A673 (cell line): Measurements from ENCODE around the gene AFM. TPM values are rescaled to one million over a fixed set of nuclear protein-coding genes. Genes with fewer than 3 reads are reported as not detected.

Experiments used
- BruUV-seq: library from RNA; stranded (reverse); fragments of 400-500 nt; replicated peaks from 2 replicates; lab custom pipeline; 2021; lab: Mats Ljungman, UMichigan
- CTCF ChIA-PET: fragments of 300-600 bp; sonication (Branson Sonifier 250); formaldehyde crosslinking; loops from one replicate; lab custom pipeline; 2022; ENCODE audit warnings: antibody characterized with exemption; lab: Charles Lee
- POLR2A ChIA-PET: fragments of 300-600 bp; sonication (Branson Sonifier 250); formaldehyde crosslinking; loops from one replicate; lab custom pipeline; 2022; ENCODE audit warnings: antibody characterized with exemption; ENCODE audit not compliant: low non-redundant PET; lab: Charles Lee
- DNase-seq: peaks from one replicate; pipeline ENCODE4 v3.0.0-alpha.2; 2015; ENCODE audit warnings: low spot score
- H3K27ac ChIP-seq: fragments of 200-600 bp; sonication (generic); 2 replicates; pipeline ENCODE4 v1.5.1; 2016; ENCODE audit warnings: mixed run types, low read depth, mild to moderate bottlenecking, mixed read lengths, antibody characterized with exemption, low read length; ENCODE audit not compliant: poor library complexity, severe bottlenecking
- H3K27me3 ChIP-seq: fragments of 200-600 bp; sonication (generic); replicated peaks from 2 replicates; pipeline ENCODE4 v1.6.1; 2017; ENCODE audit warnings: mixed run types, low read depth, mild to moderate bottlenecking, mixed read lengths, antibody characterized with exemption, low read length; ENCODE audit not compliant: insufficient read depth, poor library complexity
- H3K36me3 ChIP-seq: fragments of 200-600 bp; sonication (generic); 2 replicates; pipeline ENCODE4 v1.6.1; 2016; ENCODE audit warnings: mixed run types, mild to moderate bottlenecking, mixed read lengths, antibody characterized with exemption, low read length; ENCODE audit not compliant: insufficient read depth, poor library complexity, severe bottlenecking
- H3K4me1 ChIP-seq: fragments of 200-600 bp; sonication (generic); 2 replicates; pipeline ENCODE4 v1.6.1; 2017; ENCODE audit warnings: mixed run types, mild to moderate bottlenecking, mixed read lengths, antibody characterized with exemption, low read length; ENCODE audit not compliant: insufficient read depth, poor library complexity, severe bottlenecking
- H3K4me3 ChIP-seq: fragments of 200-600 bp; sonication (generic); 2 replicates; pipeline ENCODE4 v1.5.1; 2016; ENCODE audit warnings: low read depth, mixed run types, mild to moderate bottlenecking, mixed read lengths, low read length; ENCODE audit not compliant: poor library complexity, severe bottlenecking
- H3K9me3 ChIP-seq: fragments of 200-600 bp; sonication (generic); 2 replicates; pipeline ENCODE4 v1.6.1; 2016; ENCODE audit warnings: mixed run types, low read depth, mild to moderate bottlenecking, mixed read lengths, antibody characterized with exemption, low read length; ENCODE audit not compliant: poor library complexity, severe bottlenecking
- EZH2 ChIP-seq: fragments of 200-600 bp; sonication (generic); IDR thresholded peaks from 2 replicates; pipeline ENCODE4 v1.6.1; 2017; ENCODE audit warnings: borderline replicate concordance, low read depth, mild to moderate bottlenecking, mixed read lengths, antibody characterized with exemption, low read length; ENCODE audit not compliant: poor library complexity, severe bottlenecking
- intact Hi-C: fragments of 100-400 bp; cut with micrococcal nuclease; formaldehyde crosslinking; loops from one replicate; pipeline ENCODE4 v1.10.0; 2022; ENCODE audit not compliant: unreplicated experiment
- total RNA-seq: library from RNA; stranded (reverse); gene quantifications from 2 replicates; pipeline ENCODE4 v1.2.3, GENCODE V29; 2021
- TF ChIP-seq, protein P1 (sequence below): fragments of 300-800, 200-600 bp; sonication (generic); conservative IDR thresholded peaks from 2 replicates; pipeline ENCODE4 v1.5.1; 2017; ENCODE audit warnings: low read depth, mild to moderate bottlenecking, antibody characterized with exemption, low read length, moderate library complexity, mixed read lengths

The AFM gene
- total RNA-seq, 1 experiment from 2014 or later = not detected

DNA sequence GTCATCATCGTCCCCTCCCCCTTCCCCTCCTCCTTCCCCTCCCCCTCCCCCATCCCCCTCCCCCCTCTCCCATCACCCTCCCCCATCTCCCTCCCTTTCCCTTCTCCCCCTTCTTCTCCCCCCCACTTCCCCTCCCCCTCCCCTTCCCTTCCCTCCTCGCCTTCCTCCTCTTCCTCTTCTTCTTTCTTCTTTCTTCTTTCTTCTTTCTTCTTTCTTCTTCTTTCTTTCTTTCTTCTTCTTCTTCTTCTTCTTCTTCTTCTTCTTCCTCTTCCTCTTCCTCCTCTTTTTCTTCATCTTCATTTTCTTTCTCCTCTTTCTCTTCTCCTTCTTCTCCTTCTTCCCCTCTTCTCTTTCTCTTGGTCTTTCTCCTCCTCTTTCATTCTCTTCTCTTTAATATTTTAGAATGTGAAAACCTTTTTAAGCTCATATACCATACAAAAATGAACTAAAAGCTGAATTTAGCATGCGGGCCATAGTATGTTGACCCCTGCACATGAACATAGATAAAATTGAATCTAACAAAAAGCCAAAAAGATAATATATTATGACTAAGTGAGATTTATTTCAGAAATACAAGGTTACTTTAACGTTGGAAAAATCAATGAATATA lies 20.5 kb upstream of the AFM start:
- no TSS peak for BruUV-seq
- ChIA-PET POLR2A (no interaction called here), CTCF (no interaction called here)
- no peaks in the 10 kb centered on the region for H3K27me3 ChIP-seq
- H3K4me1 ChIP-seq = no peaks in the 10 kb centered on the region
- intact Hi-C loops = no loop called here
- DNase-seq = no peak
- H3K9me3 ChIP-seq = no peaks in the 10 kb centered on the region
- H3K4me3 ChIP-seq = no peak overlapping the region
- H3K27ac ChIP-seq = no peak overlapping the region
- TF ChIP-seq, protein P1, sequence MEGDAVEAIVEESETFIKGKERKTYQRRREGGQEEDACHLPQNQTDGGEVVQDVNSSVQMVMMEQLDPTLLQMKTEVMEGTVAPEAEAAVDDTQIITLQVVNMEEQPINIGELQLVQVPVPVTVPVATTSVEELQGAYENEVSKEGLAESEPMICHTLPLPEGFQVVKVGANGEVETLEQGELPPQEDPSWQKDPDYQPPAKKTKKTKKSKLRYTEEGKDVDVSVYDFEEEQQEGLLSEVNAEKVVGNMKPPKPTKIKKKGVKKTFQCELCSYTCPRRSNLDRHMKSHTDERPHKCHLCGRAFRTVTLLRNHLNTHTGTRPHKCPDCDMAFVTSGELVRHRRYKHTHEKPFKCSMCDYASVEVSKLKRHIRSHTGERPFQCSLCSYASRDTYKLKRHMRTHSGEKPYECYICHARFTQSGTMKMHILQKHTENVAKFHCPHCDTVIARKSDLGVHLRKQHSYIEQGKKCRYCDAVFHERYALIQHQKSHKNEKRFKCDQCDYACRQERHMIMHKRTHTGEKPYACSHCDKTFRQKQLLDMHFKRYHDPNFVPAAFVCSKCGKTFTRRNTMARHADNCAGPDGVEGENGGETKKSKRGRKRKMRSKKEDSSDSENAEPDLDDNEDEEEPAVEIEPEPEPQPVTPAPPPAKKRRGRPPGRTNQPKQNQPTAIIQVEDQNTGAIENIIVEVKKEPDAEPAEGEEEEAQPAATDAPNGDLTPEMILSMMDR = no peak
- TF ChIP-seq EZH2 = no peak
- no peaks in the 10 kb centered on the region for H3K36me3 ChIP-seq

DNA sequence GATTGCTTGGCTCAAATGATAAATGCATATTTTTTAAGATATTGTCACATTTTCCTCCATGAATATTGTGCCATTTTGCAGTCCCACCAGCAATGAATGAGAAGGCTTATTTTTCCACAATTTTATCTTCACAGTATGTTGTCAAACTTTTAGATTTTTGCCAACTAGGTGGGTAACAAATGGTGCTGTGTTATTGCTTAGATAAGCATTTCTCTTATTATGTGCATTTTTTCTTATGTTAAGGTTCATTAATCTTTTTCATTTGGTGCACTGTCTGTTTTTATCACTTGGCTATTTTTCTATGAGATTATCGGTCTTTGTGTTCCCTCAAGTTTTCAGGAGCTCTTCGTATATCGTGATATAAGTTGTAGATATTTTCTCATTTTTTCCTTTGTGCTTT lies 13.4 kb upstream of the AFM start:
- intact Hi-C loops = no loop called here
- TF ChIP-seq, protein P1 = no peak
- TF ChIP-seq EZH2 = no peak
- no TSS peak for BruUV-seq
- POLR2A ChIA-PET = no interaction called here
- no peak overlapping the region for H3K27ac ChIP-seq
- H3K4me1 ChIP-seq = no peaks in the 10 kb centered on the region
- H3K9me3 ChIP-seq = no peaks in the 10 kb centered on the region
- H3K36me3 ChIP-seq = no peaks in the 10 kb centered on the region
- H3K4me3 ChIP-seq = no peak overlapping the region
- CTCF ChIA-PET = no interaction called here
- H3K27me3 ChIP-seq = no peaks in the 10 kb centered on the region
- DNase-seq = no peak

DNA sequence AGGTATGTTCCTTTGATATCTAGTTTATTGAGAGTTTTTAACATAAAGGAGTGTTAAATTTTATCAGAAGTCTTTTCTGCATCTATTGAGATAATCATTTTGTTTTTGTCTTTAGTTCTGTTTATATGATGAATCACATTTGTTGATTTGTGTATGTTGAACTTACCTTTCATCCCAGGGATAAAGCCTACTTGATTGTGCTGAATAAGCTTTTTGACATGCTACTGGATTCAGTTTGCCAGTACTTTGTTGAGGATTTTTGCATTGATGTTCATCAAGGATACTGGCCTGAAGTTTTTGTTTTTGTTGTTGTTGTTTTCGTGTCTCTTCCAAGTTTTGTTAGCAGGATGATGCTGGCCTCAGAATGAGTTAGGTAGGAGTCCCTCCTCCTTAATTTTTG lies 10.8 kb upstream of the AFM start:
- no TSS peak for BruUV-seq
- H3K27me3 ChIP-seq = no peaks in the 10 kb centered on the region
- ChIA-PET POLR2A (no interaction called here), CTCF (no interaction called here)
- no peak overlapping the region for H3K4me3 ChIP-seq
- H3K36me3 ChIP-seq = no peaks in the 10 kb centered on the region
- no peak overlapping the region for H3K27ac ChIP-seq
- H3K9me3 ChIP-seq = no peaks in the 10 kb centered on the region
- DNase-seq = no peak
- TF ChIP-seq, protein P1 = no peak
- no peak for TF ChIP-seq EZH2
- H3K4me1 ChIP-seq = no peaks in the 10 kb centered on the region
- intact Hi-C loops = no loop called here
